ENCODE results near the gene BCAR1. TPM values are rescaled to one million over a fixed set of nuclear protein-coding genes. Genes with fewer than 3 reads are reported as not detected.

BCAR1 gene
- polyA plus RNA-seq, 1 donor from 2014 or later: 39.1 TPM

- no peak for TF ChIP-seq EZH2 (IDR thresholded peaks at IDR 0.05; ENCODE audit: borderline replicate concordance, insufficient read depth, low read length, poor library complexity, severe bottlenecking)
Measured at GRCh38 chr16:75237398-75238131, 13.9 kb downstream of the BCAR1 start (continued).

GRCh38 chr16:75236736-75237397 is 14.6 kb downstream of the BCAR1 start:
- no peak overlapping the region for H3K27ac ChIP-seq (ENCODE audit: low read length)
- H3K27me3 ChIP-seq (ENCODE audit: insufficient read depth, low read depth, low read length): no peaks in the 10 kb centered on the region
- no peaks in the 10 kb centered on the region for H3K79me2 ChIP-seq (replicated peaks; ENCODE audit: insufficient read depth, low read length)
- no peaks in the 10 kb centered on the region for H3K36me3 ChIP-seq (ENCODE audit: insufficient read depth, low read length)
- no peaks in the 10 kb centered on the region for H3K9me3 ChIP-seq (ENCODE audit: low read length)
- no peaks in the 10 kb centered on the region for H4K20me1 ChIP-seq (ENCODE audit: insufficient read depth)
- TF ChIP-seq TAF1 (IDR thresholded peaks at IDR 0.05; ENCODE audit: low read depth): no peak
- no peak for TF ChIP-seq REST (IDR thresholded peaks at IDR 0.05; ENCODE audit: borderline replicate concordance)
- no peak for TF ChIP-seq EP300 (conservative IDR thresholded peaks at IDR 0.05; ENCODE audit: poor library complexity, severe bottlenecking)
- no peak for TF ChIP-seq CTCF (IDR thresholded peaks at IDR 0.05; ENCODE audit: poor library complexity, severe bottlenecking)
- TF ChIP-seq MXI1 (conservative IDR thresholded peaks at IDR 0.05; ENCODE audit: poor library complexity, severe bottlenecking): no peak
- no peak for TF ChIP-seq RAD21 (conservative IDR thresholded peaks at IDR 0.05)
- no peak overlapping the region for H3K4me2 ChIP-seq (ENCODE audit: low read length)
- H3K4me3 ChIP-seq (ENCODE audit: low read length): no peak overlapping the region
- H3K9me2 ChIP-seq (ENCODE audit: insufficient read depth, low read length): no peaks in the 10 kb centered on the region
- no peak overlapping the region for H3K9ac ChIP-seq (ENCODE audit: low read length)
- H3F3A ChIP-seq (ENCODE audit: insufficient read depth, low read length, poor library complexity, severe bottlenecking): no peaks in the 10 kb centered on the region
- no peak overlapping the region for H2AFZ ChIP-seq (ENCODE audit: low read depth, low read length)

- no peak overlapping the region for H2AFZ ChIP-seq (ENCODE audit: low read depth, low read length)
- H3K27ac ChIP-seq (ENCODE audit: low read length): no peak overlapping the region
- H3K79me2 ChIP-seq (replicated peaks; ENCODE audit: insufficient read depth, low read length): no peaks in the 10 kb centered on the region
- H3F3A ChIP-seq (ENCODE audit: insufficient read depth, low read length, poor library complexity, severe bottlenecking): no peaks in the 10 kb centered on the region
- H4K20me1 ChIP-seq (ENCODE audit: insufficient read depth): no peaks in the 10 kb centered on the region
- no peaks in the 10 kb centered on the region for H3K9me2 ChIP-seq (ENCODE audit: insufficient read depth, low read length)
- TF ChIP-seq POLR2AphosphoS5 (IDR thresholded peaks at IDR 0.05) (no peak), EP300 (conservative IDR thresholded peaks at IDR 0.05; ENCODE audit: poor library complexity, severe bottlenecking) (no peak), MXI1 (conservative IDR thresholded peaks at IDR 0.05; ENCODE audit: poor library complexity, severe bottlenecking) (no peak), RAD21 (conservative IDR thresholded peaks at IDR 0.05) (no peak), SMC3 (conservative IDR thresholded peaks at IDR 0.05; ENCODE audit: poor library complexity) (no peak), EZH2 (IDR thresholded peaks at IDR 0.05; ENCODE audit: borderline replicate concordance, insufficient read depth, low read length, poor library complexity, severe bottlenecking) (no peak), REST (IDR thresholded peaks at IDR 0.05; ENCODE audit: borderline replicate concordance) (no peak), CTCF (IDR thresholded peaks at IDR 0.05; ENCODE audit: poor library complexity, severe bottlenecking) (no peak), TAF1 (IDR thresholded peaks at IDR 0.05; ENCODE audit: low read depth) (no peak)
- no peak overlapping the region for H3K4me2 ChIP-seq (ENCODE audit: low read length)
- no peak overlapping the region for H3K4me3 ChIP-seq (ENCODE audit: low read length)
- no peak overlapping the region for H3K9ac ChIP-seq (ENCODE audit: low read length)
- no peaks in the 10 kb centered on the region for H3K9me3 ChIP-seq (ENCODE audit: low read length)
- H3K27me3 ChIP-seq (ENCODE audit: insufficient read depth, low read depth, low read length): no peaks in the 10 kb centered on the region
- no peaks in the 10 kb centered on the region for H3K36me3 ChIP-seq (ENCODE audit: insufficient read depth, low read length)
Measured at GRCh38 chr16:75236232-75236631, 15.2 kb downstream of the BCAR1 start.

All from neural cell (in vitro differentiated cells).